IMR-90 (cell line): ENCODE data around the gene SHE. TPM values are rescaled to one million over a fixed set of nuclear protein-coding genes. Genes with fewer than 3 reads are reported as not detected.

ENCODE experiments used
- ATAC-seq: fragments of 200-7000 bp; cut with Tn5 transposase; 2 replicates; pipeline ENCODE4 v1.9.1; 2020; ENCODE audit warnings: low read depth, mild to moderate bottlenecking, moderate library complexity
- BruUV-seq: library from RNA; stranded (reverse); fragments of 400-500 nt; replicated peaks from 2 replicates; lab custom pipeline; 2021; lab: Mats Ljungman, UMichigan
- CTCF ChIA-PET: fragments of 300-600 bp; formaldehyde crosslinking; extraction: SDS; loops from one replicate; lab custom pipeline; 2021; ENCODE audit warnings: antibody characterized with exemption; lab: Yijun Ruan, JAX
- POLR2A ChIA-PET: fragments of 300-600 bp; sonication (Branson Sonifier 250); formaldehyde crosslinking; loops from one replicate; lab custom pipeline; 2022; ENCODE audit warnings: antibody characterized with exemption; ENCODE audit not compliant: unreplicated experiment; lab: Charles Lee
- DNase-seq: peaks from one replicate; pipeline ENCODE4 v3.0.0; 2013
- H2AFZ ChIP-seq: replicated peaks from 2 replicates; pipeline ENCODE3; 2013; ENCODE audit warnings: low read length, mild to moderate bottlenecking; ENCODE audit not compliant: poor library complexity
- H2AK5ac ChIP-seq: 2 replicates; pipeline ENCODE4 v1.6.1; 2013; ENCODE audit warnings: low read depth, low read length, inconsistent platforms
- H2AK9ac ChIP-seq: replicated peaks from 2 replicates; pipeline ENCODE3; 2013; ENCODE audit warnings: mild to moderate bottlenecking, low read depth, low read length, moderate library complexity; ENCODE audit not compliant: poor library complexity
- H2BK120ac ChIP-seq: 2 replicates; pipeline ENCODE4 v1.6.1; 2013; ENCODE audit warnings: low read depth, low read length, inconsistent platforms
- H2BK15ac ChIP-seq: 3 replicates; pipeline ENCODE4 v1.6.1; 2013; ENCODE audit warnings: low read depth, low read length, inconsistent platforms
- H2BK20ac ChIP-seq: 2 replicates; pipeline ENCODE4 v1.6.1; 2013; ENCODE audit warnings: low read depth, mild to moderate bottlenecking, inconsistent platforms, low read length, moderate library complexity
- H2BK5ac ChIP-seq: 2 replicates; pipeline ENCODE4 v1.6.1; 2013; ENCODE audit warnings: mild to moderate bottlenecking, low read depth, low read length, inconsistent platforms; ENCODE audit not compliant: poor library complexity, severe bottlenecking
- H3K14ac ChIP-seq: replicated peaks from 2 replicates; pipeline ENCODE4 v1.6.1; 2013; ENCODE audit warnings: low read depth, low read length, inconsistent platforms
- H3K18ac ChIP-seq: 2 replicates; pipeline ENCODE4 v1.6.1; 2013; ENCODE audit warnings: low read depth, low read length, control low read depth
- H3K23ac ChIP-seq: 2 replicates; pipeline ENCODE4 v1.6.1; 2013; ENCODE audit warnings: low read depth, low read length, inconsistent platforms
- H3K27ac ChIP-seq: 2 replicates; pipeline ENCODE4 v1.5.1; 2013; ENCODE audit warnings: mild to moderate bottlenecking, control low read depth, low read length; ENCODE audit not compliant: insufficient read depth
- H3K27me3 ChIP-seq: 2 replicates; pipeline ENCODE4 v1.6.1; 2013; ENCODE audit warnings: low read length; ENCODE audit not compliant: control insufficient read depth, insufficient read depth
- H3K36me3 ChIP-seq: 2 replicates; pipeline ENCODE4 v1.6.1; 2013; ENCODE audit warnings: low read length, mixed read lengths; ENCODE audit not compliant: control insufficient read depth, insufficient read depth
- H3K4ac ChIP-seq: 2 replicates; pipeline ENCODE4 v1.6.1; 2013; ENCODE audit warnings: low read depth, low read length, inconsistent platforms
- H3K4me1 ChIP-seq: 2 replicates; pipeline ENCODE4 v1.6.1; 2013; ENCODE audit warnings: low read length, mixed read lengths; ENCODE audit not compliant: control insufficient read depth, insufficient read depth
- H3K4me2 ChIP-seq: 2 replicates; pipeline ENCODE4 v1.6.1; 2013; ENCODE audit warnings: low read depth, mild to moderate bottlenecking, control low read depth, low read length, moderate library complexity
- H3K4me3 ChIP-seq: 2 replicates; pipeline ENCODE4 v1.5.1; 2013; ENCODE audit warnings: low read depth, mild to moderate bottlenecking, control low read depth, low read length, moderate library complexity; ENCODE audit not compliant: insufficient read depth
- H3K56ac ChIP-seq: 2 replicates; pipeline ENCODE4 v1.6.1; 2013; ENCODE audit warnings: low read length, inconsistent platforms; ENCODE audit not compliant: insufficient read depth; ENCODE audit errors: extremely low read depth
- H3K79me1 ChIP-seq, 2 experiments: 2 replicates each; pipeline ENCODE4 v1.6.1; 2013; ENCODE audit warnings: low read length in 2 of 2, inconsistent platforms in 1 of 2, low read depth in 1 of 2
- H3K9ac ChIP-seq: 2 replicates; pipeline ENCODE4 v1.6.1; 2013; ENCODE audit warnings: low read depth, low read length, control low read depth
- H3K9me1 ChIP-seq: 2 replicates; pipeline ENCODE4 v1.6.1; 2013; ENCODE audit warnings: low read length, inconsistent platforms; ENCODE audit not compliant: insufficient read depth
- H3K9me3 ChIP-seq: 2 replicates; pipeline ENCODE4 v1.6.1; 2013; ENCODE audit warnings: low read length; ENCODE audit not compliant: control insufficient read depth, insufficient read depth
- H4K20me1 ChIP-seq: 2 replicates; pipeline ENCODE4 v1.6.1; 2013; ENCODE audit warnings: low read length, inconsistent platforms; ENCODE audit not compliant: insufficient read depth
- H4K5ac ChIP-seq: 2 replicates; pipeline ENCODE4 v1.6.1; 2013; ENCODE audit warnings: mild to moderate bottlenecking, low read depth, low read length, control low read depth
- H4K8ac ChIP-seq, 2 experiments: 2 replicates each; pipeline ENCODE4 v1.6.1; 2013; ENCODE audit warnings: low read depth in 2 of 2, low read length in 2 of 2, control low read depth in 1 of 2, inconsistent platforms in 1 of 2
- H4K91ac ChIP-seq: 2 replicates; pipeline ENCODE4 v1.6.1; 2013; ENCODE audit warnings: low read depth, low read length, inconsistent platforms; ENCODE audit not compliant: insufficient read depth
- BHLHE40 ChIP-seq: fragments of 150-350 bp; IDR thresholded peaks from 2 replicates; pipeline ENCODE4 v1.6.1; 2016; ENCODE audit warnings: mild to moderate bottlenecking, low read depth, low read length
- CEBPB ChIP-seq: IDR thresholded peaks from 2 replicates; pipeline ENCODE4 v1.6.1; 2012; ENCODE audit warnings: low read depth, low read length, improper control_type of control experiment
- CHD1 ChIP-seq: IDR thresholded peaks from 2 replicates; pipeline ENCODE4 v1.6.1; 2012; ENCODE audit warnings: low read depth, low read length, improper control_type of control experiment
- CTCF ChIP-seq: conservative IDR thresholded peaks from 2 replicates; pipeline ENCODE4 v1.5.1; 2012; ENCODE audit warnings: mild to moderate bottlenecking, low read depth, low read length, improper control_type of control experiment
- ELK1 ChIP-seq: fragments of 150-350 bp; IDR thresholded peaks from 2 replicates; pipeline ENCODE4 v1.6.1; 2016; ENCODE audit warnings: low read depth, mild to moderate bottlenecking, low read length, moderate library complexity, borderline replicate concordance
- FOS ChIP-seq: fragments of 150-350 bp; IDR thresholded peaks from 2 replicates; pipeline ENCODE4 v1.6.1; 2016; ENCODE audit warnings: low read depth, low read length
- MAFK ChIP-seq: IDR thresholded peaks from 2 replicates; pipeline ENCODE4 v1.6.1; 2012; ENCODE audit warnings: low read depth, low read length, improper control_type of control experiment
- MAZ ChIP-seq: IDR thresholded peaks from 2 replicates; pipeline ENCODE4 v1.6.1; 2012; ENCODE audit warnings: low read depth, mild to moderate bottlenecking, low read length, improper control_type of control experiment, moderate library complexity, borderline replicate concordance
- MXI1 ChIP-seq: IDR thresholded peaks from 2 replicates; pipeline ENCODE4 v1.6.1; 2012; ENCODE audit warnings: low read depth, mild to moderate bottlenecking, low read length, moderate library complexity, borderline replicate concordance
- NFE2L2 ChIP-seq: fragments of 150-350 bp; IDR thresholded peaks from 2 replicates; pipeline ENCODE4 v1.6.1; 2016; ENCODE audit warnings: low read depth, mild to moderate bottlenecking, low read length
- POLR2A ChIP-seq: IDR thresholded peaks from 2 replicates; pipeline ENCODE4 v1.6.1; 2012; ENCODE audit warnings: mild to moderate bottlenecking, low read depth, low read length
- RAD21 ChIP-seq: IDR thresholded peaks from 2 replicates; pipeline ENCODE4 v1.6.1; 2012; ENCODE audit warnings: low read length, improper control_type of control experiment
- RCOR1 ChIP-seq: IDR thresholded peaks from 2 replicates; pipeline ENCODE4 v1.6.1; 2012; ENCODE audit warnings: mild to moderate bottlenecking, low read length, improper control_type of control experiment; ENCODE audit not compliant: insufficient replicate concordance
- RFX5 ChIP-seq: IDR thresholded peaks from 2 replicates; pipeline ENCODE4 v1.8.0; 2012; ENCODE audit warnings: low read depth, mild to moderate bottlenecking, low read length, moderate library complexity
- SMC3 ChIP-seq: fragments of 150-350 bp; IDR thresholded peaks from 2 replicates; pipeline ENCODE4 v1.6.1; 2016; ENCODE audit warnings: low read depth, mild to moderate bottlenecking, antibody characterized with exemption, low read length, moderate library complexity
- USF2 ChIP-seq: fragments of 150-350 bp; IDR thresholded peaks from 2 replicates; pipeline ENCODE4 v1.6.1; 2017; ENCODE audit warnings: mild to moderate bottlenecking, antibody characterized with exemption, low read length, low read depth
- WGBS, 2 experiments: methylation state at CpG; one replicate each; pipeline versions ENCODE4 v1.1.5 to v1.1.7; 2013; ENCODE audit warnings: missing lambda C conversion rate in 2 of 2; ENCODE audit not compliant: insufficient read length in 1 of 2; ENCODE audit errors: extremely low coverage in 2 of 2; 5-methylcytosine and 5-hydroxymethylcytosine counted together
- dilution Hi-C: fragments of 300-500 bp; cut with HindIII; formaldehyde crosslinking; loops from one replicate; pipeline ENCODE4 v1.14.3; 2018; ENCODE audit warnings: low sequenced_read_pairs; ENCODE audit not compliant: unreplicated experiment
- in situ Hi-C: fragments of 300-500 bp; cut with MboI; formaldehyde crosslinking; loops from 3 replicates; pipeline ENCODE4 v1.14.3; 2019; ENCODE audit warnings: low sequenced_read_pairs, inconsistent platforms, mixed read lengths
- intact Hi-C: fragments of 100-400 bp; cut with micrococcal nuclease; formaldehyde crosslinking; loops from 2 replicates; pipeline ENCODE4 v1.10.0; 2022
- polyA plus RNA-seq, 3 experiments: library from polyadenylated mRNA; depleted of rRNA; stranded (reverse); fragments of >200 nt; gene quantifications; 2 replicates each; pipeline ENCODE4 v1.2.3, GENCODE V29; 2012; ENCODE audit warnings: low replicate concordance in 1 of 3
- total RNA-seq: library from RNA; depleted of rRNA; stranded (reverse); fragments of >200 nt; gene quantifications from 2 replicates; pipeline ENCODE4 v1.2.3, GENCODE V29; 2012

SHE gene
- total and polyA plus RNA-seq, 2 of the 4 experiments (the other 2 are of a cell fraction) = not detected

DNA sequence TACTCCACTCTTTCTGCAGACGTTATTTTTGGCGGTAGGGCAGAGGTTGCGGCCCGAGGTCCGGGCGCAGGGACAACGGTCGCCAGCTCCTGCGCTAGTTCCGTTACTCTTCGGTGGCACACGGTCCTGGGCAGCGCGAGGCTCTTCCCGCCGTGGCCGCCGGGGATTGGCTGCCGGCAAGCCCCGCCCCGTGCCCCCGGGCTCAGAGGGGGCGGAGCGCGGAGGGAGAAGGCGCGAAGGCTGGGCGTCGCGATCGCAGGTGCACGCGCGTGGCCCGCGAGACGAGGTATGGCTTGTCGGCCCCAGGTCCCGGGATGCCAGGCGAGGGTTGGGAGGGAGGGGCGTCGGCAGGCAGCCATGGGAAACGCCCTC lies 518 bp upstream of the SHE start:
- Histone ChIP-seq H3K4me1 (peaks cover 2% of the 10 kb centered on the region; the same call in 1 of the 2 replicates), H3K4me3 (no peak overlapping the region), H2BK5ac (no peak overlapping the region), H3K27me3 (peaks cover 75% of the 10 kb centered on the region), H2BK20ac (no peak overlapping the region), H2AK9ac (no peak overlapping the region), H3K79me1 (no peaks in the 10 kb centered on the region), H3K4me2 (no peak overlapping the region), H3K56ac (no peak overlapping the region), H3K14ac (no peak overlapping the region), H3K9me3 (peaks cover 32% of the 10 kb centered on the region), H3K9ac (no peak overlapping the region), H3K4ac (no peak overlapping the region), H3K18ac (no peak overlapping the region), H3K23ac (no peak overlapping the region), H2AFZ (peak overlapping the region; percentile 51), H3K27ac (no peak overlapping the region), H3K36me3 (no peaks in the 10 kb centered on the region), H4K20me1 (no peaks in the 10 kb centered on the region), H3K9me1 (no peaks in the 10 kb centered on the region), H4K91ac (no peak overlapping the region), H2BK120ac (no peak overlapping the region), H4K8ac (no peak overlapping the region), H4K5ac (no peak overlapping the region), H2BK15ac (no peak overlapping the region), H2AK5ac (no peak overlapping the region)
- 35% methylated on average over 4 of the region's 43 CpGs; no CpG with 5 or more reads in 1 of the 2 experiments for WGBS, 2 experiments
- POLR2A ChIA-PET = no interaction called here
- ATAC-seq (no peak), DNase-seq (no peak)
- in situ Hi-C loops = no loop called here
- dilution Hi-C loops = no loop called here
- no TSS peak for BruUV-seq
- TF ChIP-seq MAFK (no peak), CTCF (no peak), RCOR1 (no peak), FOS (no peak), BHLHE40 (no peak), RAD21 (no peak), MXI1 (no peak), MAZ (no peak), NFE2L2 (no peak), CHD1 (no peak), USF2 (no peak), SMC3 (no peak), CEBPB (no peak), RFX5 (no peak), ELK1 (no peak), POLR2A (no peak)
- CTCF ChIA-PET = interaction anchor here (0.6 kb wide), 1 partner anchor 230 kb away, joined by 3 read pairs; no protein-coding TSS in a partner anchor
- intact Hi-C loops = no loop called here
